ENCODE measurements around the gene EPS8L3. TPM values are rescaled to one million over a fixed set of nuclear protein-coding genes. Genes with fewer than 3 reads are reported as not detected.

EPS8L3 gene, protein sequence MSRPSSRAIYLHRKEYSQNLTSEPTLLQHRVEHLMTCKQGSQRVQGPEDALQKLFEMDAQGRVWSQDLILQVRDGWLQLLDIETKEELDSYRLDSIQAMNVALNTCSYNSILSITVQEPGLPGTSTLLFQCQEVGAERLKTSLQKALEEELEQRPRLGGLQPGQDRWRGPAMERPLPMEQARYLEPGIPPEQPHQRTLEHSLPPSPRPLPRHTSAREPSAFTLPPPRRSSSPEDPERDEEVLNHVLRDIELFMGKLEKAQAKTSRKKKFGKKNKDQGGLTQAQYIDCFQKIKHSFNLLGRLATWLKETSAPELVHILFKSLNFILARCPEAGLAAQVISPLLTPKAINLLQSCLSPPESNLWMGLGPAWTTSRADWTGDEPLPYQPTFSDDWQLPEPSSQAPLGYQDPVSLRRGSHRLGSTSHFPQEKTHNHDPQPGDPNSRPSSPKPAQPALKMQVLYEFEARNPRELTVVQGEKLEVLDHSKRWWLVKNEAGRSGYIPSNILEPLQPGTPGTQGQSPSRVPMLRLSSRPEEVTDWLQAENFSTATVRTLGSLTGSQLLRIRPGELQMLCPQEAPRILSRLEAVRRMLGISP
- total RNA-seq (2021), result not detected in 2 replicates
- Bru-seq, nascent RNA, result not detected
- percentile 6 among the genes with signal in this experiment for BruChase-seq, experiment 1, labeled RNA remaining after a 2-hour chase
- not detected for BruChase-seq, experiment 2, labeled RNA remaining after a 6-hour chase
- long read RNA-seq, result 0 reads

DNA sequence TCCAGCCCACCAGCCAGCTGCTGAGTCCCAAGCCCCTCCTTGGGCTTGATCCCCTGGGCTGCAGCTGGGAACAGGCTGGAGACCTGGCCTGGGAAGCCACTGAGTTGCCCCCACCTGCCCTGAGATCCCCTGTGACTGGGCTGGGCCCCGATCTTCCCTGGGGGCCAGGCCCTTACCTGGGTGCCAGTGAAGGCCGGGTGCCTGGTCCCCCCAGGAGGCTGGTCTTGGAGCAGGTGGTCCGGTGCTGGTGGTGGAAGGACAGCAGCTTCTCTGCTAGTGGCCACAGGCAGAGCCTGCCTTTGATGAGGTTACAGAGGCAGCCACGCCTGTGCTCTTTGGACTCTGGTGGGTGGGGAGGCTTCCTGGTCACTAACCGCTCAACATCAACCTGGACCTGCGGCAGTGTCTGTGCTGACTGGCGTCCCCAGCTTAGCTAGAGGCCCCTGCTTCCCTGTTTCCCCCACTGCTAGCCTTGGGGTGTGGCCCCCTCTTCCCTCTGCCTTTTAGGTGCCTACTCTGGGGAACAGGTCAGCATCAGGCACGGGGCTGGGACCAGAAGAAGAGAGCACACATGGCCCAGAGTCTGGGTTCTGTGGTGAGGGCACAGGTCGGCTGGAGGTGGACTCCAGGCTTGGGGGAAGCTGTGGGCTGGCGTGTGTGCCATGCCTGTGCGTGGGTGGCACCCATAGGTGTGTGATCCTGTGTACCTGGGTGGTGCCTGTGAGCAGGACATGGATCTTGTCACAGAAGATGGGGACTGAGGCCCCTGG is at the start of gene EPS8L3:
EPS8L3 (minus strand) TSS at position 278 of the 770 bp plus-strand sequence. CDS start 2,174 bp downstream, outside the sequence.
- TF ChIP-seq EZH2 (IDR thresholded peaks at IDR 0.05; ENCODE audit: borderline replicate concordance, low read depth, low read length, poor library complexity, severe bottlenecking), result no peak
- TF ChIP-seq, protein P1, sequence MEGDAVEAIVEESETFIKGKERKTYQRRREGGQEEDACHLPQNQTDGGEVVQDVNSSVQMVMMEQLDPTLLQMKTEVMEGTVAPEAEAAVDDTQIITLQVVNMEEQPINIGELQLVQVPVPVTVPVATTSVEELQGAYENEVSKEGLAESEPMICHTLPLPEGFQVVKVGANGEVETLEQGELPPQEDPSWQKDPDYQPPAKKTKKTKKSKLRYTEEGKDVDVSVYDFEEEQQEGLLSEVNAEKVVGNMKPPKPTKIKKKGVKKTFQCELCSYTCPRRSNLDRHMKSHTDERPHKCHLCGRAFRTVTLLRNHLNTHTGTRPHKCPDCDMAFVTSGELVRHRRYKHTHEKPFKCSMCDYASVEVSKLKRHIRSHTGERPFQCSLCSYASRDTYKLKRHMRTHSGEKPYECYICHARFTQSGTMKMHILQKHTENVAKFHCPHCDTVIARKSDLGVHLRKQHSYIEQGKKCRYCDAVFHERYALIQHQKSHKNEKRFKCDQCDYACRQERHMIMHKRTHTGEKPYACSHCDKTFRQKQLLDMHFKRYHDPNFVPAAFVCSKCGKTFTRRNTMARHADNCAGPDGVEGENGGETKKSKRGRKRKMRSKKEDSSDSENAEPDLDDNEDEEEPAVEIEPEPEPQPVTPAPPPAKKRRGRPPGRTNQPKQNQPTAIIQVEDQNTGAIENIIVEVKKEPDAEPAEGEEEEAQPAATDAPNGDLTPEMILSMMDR (conservative IDR thresholded peaks at IDR 0.05; ENCODE audit: low read depth, low read length), result no peak
- BruUV-seq (replicated peaks), result no TSS peak
- no peak within 1 kb of the TSS for H3K27ac ChIP-seq (ENCODE audit: low read depth, low read length, poor library complexity, severe bottlenecking)
- ChIA-PET POLR2A (ENCODE audit: low non-redundant PET) (no interaction called here), CTCF (no interaction called here)
- no peak for DNase-seq (ENCODE audit: low spot score)
- no peaks in the 10 kb centered on the region for H3K36me3 ChIP-seq (ENCODE audit: insufficient read depth, low read length, poor library complexity, severe bottlenecking)
- no peaks in the 10 kb centered on the region for H3K4me1 ChIP-seq (ENCODE audit: insufficient read depth, low read length, poor library complexity, severe bottlenecking)
- intact Hi-C loops (cut with micrococcal nuclease; ENCODE audit: unreplicated experiment), result no loop called here
- H3K27me3 ChIP-seq (replicated peaks; ENCODE audit: insufficient read depth, low read depth, low read length, poor library complexity), result no peaks in the 10 kb centered on the region
- no peaks in the 10 kb centered on the region for H3K9me3 ChIP-seq (ENCODE audit: low read depth, low read length, poor library complexity, severe bottlenecking)
- no peak within 1 kb of the TSS for H3K4me3 ChIP-seq (ENCODE audit: low read depth, low read length, poor library complexity, severe bottlenecking)

- BruUV-seq (replicated peaks), result no TSS peak
- no peaks in the 10 kb centered on the region for H3K4me1 ChIP-seq (ENCODE audit: insufficient read depth, low read length, poor library complexity, severe bottlenecking)
- H3K9me3 ChIP-seq (ENCODE audit: low read depth, low read length, poor library complexity, severe bottlenecking), result peaks cover 8% of the 10 kb centered on the region
- H3K36me3 ChIP-seq (ENCODE audit: insufficient read depth, low read length, poor library complexity, severe bottlenecking), result no peaks in the 10 kb centered on the region
- H3K4me3 ChIP-seq (ENCODE audit: low read depth, low read length, poor library complexity, severe bottlenecking), result no peak overlapping the region
- DNase-seq (ENCODE audit: low spot score), result no peak
- intact Hi-C loops (cut with micrococcal nuclease; ENCODE audit: unreplicated experiment), result no loop called here
- no peak for TF ChIP-seq EZH2 (IDR thresholded peaks at IDR 0.05; ENCODE audit: borderline replicate concordance, low read depth, low read length, poor library complexity, severe bottlenecking)
- TF ChIP-seq, protein P1 (conservative IDR thresholded peaks at IDR 0.05; ENCODE audit: low read depth, low read length), result no peak
- ChIA-PET CTCF (interaction anchor here (0.6 kb wide), 1 partner anchor 163 kb away, joined by 6 read pairs; no protein-coding TSS in a partner anchor), POLR2A (ENCODE audit: low non-redundant PET) (no interaction called here)
- H3K27ac ChIP-seq (ENCODE audit: low read depth, low read length, poor library complexity, severe bottlenecking), result no peak overlapping the region
- H3K27me3 ChIP-seq (replicated peaks; ENCODE audit: insufficient read depth, low read depth, low read length, poor library complexity), result no peaks in the 10 kb centered on the region
Observed at GRCh38 chr1:109812691-109813393, 49.1 kb upstream of the EPS8L3 start.

DNA sequence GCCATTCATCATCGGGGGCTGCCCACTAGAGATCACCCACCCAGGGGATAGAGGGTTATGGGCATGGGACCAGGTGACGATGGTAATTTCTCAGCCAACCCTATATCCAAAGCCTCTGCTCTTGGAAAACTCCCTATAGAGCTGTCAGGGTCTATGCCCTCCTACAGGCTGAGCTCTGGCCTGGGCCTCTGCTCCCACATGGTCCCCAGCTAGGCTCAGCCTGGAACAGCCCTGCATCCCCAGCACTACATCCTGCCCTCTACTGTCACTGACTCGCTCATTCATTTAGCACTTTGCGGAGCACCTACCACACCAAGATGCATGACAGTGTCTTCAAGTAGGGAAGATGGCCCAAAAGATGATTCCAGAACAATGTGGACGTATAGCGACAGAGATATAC is 45.0 kb upstream of the EPS8L3 start:
- intact Hi-C loops (cut with micrococcal nuclease; ENCODE audit: unreplicated experiment), result no loop called here
- no peak for DNase-seq (ENCODE audit: low spot score)
- CTCF ChIA-PET, result no interaction called here
- Histone ChIP-seq H3K36me3 (ENCODE audit: insufficient read depth, low read length, poor library complexity, severe bottlenecking) (no peaks in the 10 kb centered on the region), H3K4me3 (ENCODE audit: low read depth, low read length, poor library complexity, severe bottlenecking) (no peak overlapping the region), H3K27me3 (replicated peaks; ENCODE audit: insufficient read depth, low read depth, low read length, poor library complexity) (no peaks in the 10 kb centered on the region), H3K27ac (ENCODE audit: low read depth, low read length, poor library complexity, severe bottlenecking) (no peak overlapping the region), H3K9me3 (ENCODE audit: low read depth, low read length, poor library complexity, severe bottlenecking) (no peaks in the 10 kb centered on the region), H3K4me1 (ENCODE audit: insufficient read depth, low read length, poor library complexity, severe bottlenecking) (peaks cover 7% of the 10 kb centered on the region)
- POLR2A ChIA-PET (ENCODE audit: low non-redundant PET), result no interaction called here
- BruUV-seq (replicated peaks), result no TSS peak
- TF ChIP-seq, protein P1 (conservative IDR thresholded peaks at IDR 0.05; ENCODE audit: low read depth, low read length), result no peak
- TF ChIP-seq EZH2 (IDR thresholded peaks at IDR 0.05; ENCODE audit: borderline replicate concordance, low read depth, low read length, poor library complexity, severe bottlenecking), result no peak

All from A673 (cell line).